ENCODE measurements around the gene OLFML2A. TPM values are rescaled to one million over a fixed set of nuclear protein-coding genes. Genes with fewer than 3 reads are reported as not detected.
"Not testable (repeated sequence)": the region's sequence is repeated elsewhere in the genome, so short reads cannot be mapped to it uniquely, and the experiment has no call there.

Gene OLFML2A
- total RNA-seq, 1 experiment from 2014 or later = not detected

DNA sequence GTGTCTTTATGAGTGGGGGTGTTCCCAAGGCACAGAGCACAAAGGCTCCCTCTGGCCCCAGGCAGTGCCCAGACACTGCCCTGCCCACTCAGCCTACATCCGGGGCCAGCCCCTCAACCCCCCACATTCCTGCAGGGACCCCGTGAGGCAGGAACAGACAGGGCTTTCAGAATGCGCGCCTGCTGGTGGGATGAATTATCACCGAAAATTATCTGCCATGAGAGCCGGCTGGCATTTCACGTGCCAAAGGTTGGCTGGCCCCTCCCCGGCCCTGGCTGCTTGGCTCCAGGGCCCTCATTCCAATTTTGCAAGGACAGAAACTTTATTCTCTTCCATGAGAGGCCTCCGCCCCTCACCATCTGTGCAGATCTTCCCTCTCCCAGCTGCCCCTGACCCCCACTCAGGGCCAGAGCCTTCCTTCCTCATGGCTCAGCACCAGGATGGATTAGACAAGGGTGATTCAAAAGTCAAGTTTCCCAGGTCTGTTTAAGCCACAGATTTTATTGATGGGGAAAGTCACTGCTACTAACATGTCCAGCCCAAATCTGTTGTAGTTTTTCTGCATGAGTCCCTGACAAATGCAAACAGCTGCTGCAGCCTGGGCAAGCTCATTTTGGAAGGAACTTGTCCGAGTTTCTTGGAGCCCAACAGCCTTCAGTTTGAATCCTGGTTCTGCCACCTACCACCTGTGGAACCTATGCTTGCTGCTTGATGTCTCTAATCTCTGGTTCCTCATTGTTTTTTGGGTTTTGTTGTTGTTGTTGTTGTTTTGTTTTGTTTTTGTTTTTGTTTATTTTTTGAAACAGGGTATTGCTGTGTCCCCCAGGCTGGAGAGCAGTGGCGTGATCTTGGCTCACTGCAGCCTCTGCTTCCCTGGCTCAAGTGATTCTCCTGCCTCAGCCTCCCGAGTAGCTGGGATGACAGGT is 44.0 kb downstream of the OLFML2A start:
- DNase-seq (ENCODE audit: low spot score) = no peak

DNA sequence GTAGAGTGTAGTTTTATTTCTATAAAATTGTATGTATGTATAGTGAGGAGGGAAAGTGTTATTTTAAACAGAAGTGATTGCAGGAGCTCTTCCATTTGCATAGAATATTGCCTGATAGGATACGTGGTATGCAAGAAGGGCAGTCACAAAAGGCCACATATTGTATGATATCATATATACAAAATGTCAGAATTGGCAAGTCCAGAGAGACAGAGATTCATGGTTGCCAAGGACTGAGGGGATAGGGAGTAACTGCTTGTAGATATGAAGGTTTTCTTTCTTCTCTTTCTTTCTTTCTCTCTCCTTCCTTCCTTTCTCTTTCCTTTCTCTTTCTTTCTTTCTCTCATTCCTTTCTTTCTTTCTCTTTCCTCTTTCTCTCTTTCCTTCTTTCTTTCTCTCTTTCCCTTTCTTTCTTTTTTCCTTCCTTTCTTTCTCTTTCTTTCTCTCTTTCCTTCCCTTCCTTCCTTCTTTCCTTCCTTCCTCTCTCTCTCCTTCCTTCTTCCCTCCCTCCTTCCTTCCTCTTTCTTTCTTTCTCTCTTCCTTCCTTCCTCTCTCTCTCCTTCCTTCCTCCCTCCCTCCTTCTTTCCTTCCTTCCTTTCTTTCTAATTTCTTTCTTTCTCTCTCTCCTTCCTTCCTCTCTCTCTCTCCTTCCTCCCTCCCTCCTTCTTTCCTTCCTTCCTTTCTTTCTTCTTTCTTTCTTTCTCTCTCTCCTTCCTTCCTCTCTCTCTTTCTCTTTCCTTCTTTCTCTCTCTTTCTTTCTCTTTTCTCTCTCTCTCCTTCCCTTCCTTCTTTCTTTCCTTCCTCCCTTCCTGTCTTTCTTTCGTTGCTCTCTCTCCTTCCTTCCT is 51.8 kb downstream of the OLFML2A start:
- DNase-seq (ENCODE audit: low spot score) = no peak

DNA sequence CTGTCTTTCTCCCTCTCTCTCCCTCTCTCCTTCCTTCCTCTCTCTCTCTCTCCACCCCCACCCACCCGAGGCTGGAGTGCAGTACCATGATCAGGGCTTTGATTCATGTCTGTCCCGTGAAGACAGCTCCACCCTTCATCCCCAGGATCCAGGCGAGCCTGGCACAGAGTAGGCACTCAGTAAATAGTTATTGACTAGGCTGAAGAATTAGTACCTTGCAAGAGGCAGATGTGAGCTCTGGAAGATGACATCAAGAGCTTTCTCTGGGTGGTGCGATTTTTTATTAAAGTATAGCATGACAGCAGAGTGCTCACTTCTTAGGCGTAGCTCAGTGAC is 52.4 kb downstream of the OLFML2A start:
- DNase-seq (ENCODE audit: low spot score) = peak; percentile 14

DNA sequence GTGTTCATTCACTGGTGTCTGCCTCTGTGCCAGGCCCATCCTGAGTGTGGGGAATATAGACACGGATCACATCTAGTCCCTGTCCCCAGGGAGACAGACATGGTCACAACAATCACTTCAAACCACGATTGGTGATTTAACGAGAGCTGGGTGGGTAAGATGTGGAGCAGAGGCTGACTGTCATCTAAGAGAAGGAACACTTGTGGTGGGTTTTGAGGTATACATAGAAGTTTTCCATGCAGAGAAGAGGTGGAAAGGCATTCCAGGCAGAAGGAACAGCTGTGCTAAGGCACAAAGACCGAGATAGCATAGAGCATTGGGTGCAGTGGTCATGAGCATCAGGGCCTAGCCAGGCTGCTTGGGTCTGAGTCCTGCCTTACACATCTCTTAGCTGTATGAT is 53.7 kb downstream of the OLFML2A start:
- no peak for DNase-seq (ENCODE audit: low spot score)

DNA sequence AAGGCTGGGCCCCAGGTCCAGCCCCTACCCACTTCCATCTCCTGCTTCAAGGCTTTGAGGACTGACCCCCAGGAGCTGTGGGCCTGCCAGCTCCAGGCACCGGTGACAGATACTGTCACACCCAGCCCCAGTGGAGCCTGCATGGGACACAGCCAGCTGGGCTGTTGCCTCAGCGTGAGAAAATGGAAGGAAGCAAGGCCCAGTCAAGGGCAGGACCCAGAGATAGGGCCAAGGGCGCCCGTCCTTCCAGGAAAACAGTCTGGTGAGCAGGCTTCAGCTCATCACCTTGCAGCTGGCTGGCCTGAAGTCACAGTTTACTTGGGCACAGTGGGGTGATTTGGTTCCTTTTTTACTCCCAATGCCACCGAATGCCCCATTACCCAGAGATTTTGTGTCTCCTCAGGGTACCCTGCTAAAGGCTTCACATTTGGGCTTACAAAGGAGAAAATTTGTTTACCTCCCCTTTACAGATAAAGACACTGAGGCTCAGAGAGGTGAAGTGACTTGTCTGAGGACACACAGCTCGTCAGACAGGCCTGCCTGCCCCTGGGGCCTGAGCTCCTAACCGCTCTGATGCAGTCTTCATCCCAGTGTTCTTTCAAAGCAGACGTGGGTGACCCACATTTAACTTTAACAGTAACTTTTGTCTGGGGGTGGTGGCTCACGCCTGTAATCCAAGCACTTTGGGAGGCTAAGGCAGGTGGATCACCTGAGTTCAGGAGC is 54.9 kb downstream of the OLFML2A start:
- DNase-seq (ENCODE audit: low spot score) = no peak

DNA sequence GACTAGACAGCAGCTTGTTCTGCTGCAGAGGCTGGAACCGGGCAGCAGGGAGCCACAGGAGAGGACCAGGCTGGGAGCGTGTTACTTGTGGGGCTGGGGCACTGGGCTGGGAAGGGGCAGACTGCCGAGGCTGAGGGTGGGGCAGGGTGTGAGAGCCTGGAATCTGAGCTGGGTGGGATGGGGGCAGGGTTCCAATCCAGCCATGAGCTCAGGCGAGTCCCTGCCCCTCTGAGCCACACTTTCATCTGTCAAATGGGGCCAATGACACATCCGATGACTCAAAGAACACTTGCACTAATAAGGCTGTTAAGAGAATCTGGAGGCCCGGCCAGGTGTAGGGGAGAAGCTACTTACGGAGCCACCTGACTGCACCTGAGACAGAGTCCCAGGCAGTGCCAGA is 57.7 kb downstream of the OLFML2A start:
- DNase-seq (ENCODE audit: low spot score) = peak; percentile 68

DNA sequence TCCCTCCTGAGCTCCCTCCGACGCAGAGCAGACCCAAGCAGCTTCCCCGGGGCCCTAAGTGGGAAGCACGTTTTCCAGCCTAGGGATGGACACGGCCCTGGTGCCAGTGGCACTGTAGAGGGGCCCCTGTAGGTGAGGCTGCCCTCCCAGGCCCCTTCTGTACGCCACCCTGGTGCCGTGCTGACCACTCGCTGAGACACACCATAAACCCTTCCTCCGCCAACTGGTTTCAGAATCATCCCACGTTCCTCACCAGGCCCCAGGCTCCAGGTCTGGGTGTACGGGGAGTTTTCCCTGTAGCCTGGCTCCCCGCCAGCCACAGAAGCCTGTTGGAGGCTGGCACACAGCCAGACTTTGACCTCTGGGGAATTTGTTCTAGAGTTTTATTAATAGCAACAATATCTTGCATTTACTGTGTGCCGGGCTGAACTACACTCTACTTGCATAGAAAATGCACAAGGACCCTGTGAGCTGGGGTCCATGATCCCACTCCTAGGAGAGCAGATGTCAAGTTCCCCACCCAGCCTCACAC is 58.2 kb downstream of the OLFML2A start:
- peak; percentile 91 for DNase-seq (ENCODE audit: low spot score)

DNA sequence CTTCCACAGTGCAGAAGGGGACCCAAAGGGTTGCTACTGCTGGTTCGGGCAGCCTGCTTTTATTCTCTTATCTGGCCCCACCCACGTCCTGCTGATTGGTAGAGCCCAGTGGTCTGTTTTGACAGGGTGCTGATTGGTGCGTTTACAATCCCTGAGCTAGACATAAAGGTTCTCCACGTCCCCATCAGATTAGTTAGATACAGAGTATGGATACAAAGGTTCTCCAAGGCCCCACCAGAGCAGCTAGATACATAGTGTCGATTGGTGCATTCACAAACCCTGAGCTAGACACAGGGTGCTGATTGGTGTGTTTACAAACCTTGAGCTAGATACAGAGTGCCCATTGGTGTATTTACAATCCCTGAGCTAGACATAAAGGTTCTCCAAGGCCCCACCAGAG is 61.2 kb downstream of the OLFML2A start:
- DNase-seq (ENCODE audit: low spot score) = not testable (repeated sequence)

DNA sequence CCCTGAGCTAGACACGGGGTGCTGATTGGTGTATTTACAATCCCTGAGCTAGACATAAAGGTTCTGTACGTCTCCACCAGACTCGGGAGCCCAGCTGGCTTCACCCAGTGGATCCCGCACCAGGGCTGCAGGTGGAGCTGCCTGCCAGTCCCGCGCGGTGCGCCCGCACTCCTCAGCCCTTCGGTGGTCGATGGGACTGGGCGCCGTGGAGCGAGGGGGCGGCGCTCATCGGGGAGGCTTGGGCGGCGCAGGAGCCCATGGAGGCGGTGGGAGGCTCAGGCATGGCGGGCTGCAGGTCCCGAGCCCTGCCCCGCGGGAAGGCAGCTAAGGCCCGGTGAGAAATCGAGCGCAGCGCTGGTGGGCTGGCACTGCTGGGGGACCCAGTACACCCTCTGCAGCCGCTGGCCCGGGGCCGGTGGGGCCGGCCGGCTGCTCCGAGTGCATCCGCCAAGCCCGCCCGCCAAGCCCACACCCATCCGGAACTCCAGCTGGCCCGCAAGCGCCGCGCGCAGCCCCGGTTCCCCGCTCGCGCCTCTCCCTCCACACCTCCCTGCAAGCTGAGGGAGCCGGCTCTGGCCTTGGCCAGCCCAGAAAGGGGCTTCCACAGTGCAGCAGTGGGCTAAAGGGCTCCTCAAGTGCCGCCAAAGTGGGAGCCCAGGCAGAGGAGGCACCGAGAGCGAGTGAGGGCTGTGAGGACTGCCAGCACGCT is 61.8 kb downstream of the OLFML2A start:
- not testable (repeated sequence) for DNase-seq (ENCODE audit: low spot score)

DNA sequence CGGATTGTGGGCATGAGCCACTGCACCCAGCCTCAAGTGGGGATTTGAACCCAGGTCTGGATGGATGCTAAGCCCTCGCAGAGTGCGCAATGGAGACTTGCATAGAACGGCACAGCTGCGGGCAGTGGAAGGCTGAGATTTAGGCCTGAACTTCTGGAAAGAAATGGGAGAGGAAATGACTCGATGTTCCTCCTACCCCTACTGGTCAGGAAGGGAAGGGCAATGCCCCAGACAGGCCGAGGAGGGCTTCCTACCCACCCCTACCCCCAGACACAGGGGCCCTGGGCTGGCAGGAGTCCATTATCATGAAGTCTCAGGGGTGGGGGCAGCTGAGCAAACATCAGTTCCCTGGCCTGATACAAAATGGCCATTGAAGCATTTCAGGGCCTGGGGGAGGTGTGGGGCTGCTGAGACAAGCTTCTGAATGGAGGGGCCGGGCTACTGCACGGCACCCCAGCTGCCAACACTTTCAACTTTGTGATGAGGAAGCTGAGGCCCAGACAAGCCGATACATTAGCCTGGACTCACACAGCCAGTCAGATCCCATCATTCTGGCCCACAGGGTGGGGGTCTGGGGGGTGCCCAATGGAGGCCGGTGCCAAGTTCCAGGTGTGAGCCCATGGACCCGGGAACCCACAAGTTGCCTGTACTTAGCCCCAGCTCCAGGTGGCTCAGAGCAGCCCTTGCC is 62.8 kb downstream of the OLFML2A start:
- DNase-seq (ENCODE audit: low spot score) = no peak

DNA sequence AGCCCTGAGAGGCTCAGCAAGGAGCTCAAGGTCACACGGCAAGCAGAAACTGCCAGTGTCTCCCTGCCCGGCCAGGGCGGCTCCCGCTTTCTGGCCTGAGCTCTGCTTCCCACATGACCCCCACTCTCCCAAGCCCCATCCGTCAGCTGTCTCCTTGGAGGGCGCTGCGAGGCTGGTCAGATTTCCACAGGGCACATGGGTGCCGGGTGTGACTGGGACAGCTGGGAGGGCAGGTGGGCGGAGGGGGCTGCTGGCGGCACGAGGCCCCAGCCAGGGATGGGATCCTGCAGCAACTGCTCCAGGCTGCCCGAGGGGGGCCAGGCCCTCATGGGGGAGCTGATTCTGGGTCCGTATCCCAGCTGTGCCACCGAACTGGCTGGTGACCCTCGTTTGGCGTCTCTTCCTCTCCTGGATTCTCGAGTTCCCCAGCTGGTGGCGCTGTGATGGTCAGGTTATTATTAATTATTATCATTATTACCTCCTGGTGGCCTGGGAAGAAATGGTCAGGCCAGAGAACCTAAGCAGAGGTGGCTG is 63.4 kb downstream of the OLFML2A start:
- DNase-seq (ENCODE audit: low spot score) = no peak

DNA sequence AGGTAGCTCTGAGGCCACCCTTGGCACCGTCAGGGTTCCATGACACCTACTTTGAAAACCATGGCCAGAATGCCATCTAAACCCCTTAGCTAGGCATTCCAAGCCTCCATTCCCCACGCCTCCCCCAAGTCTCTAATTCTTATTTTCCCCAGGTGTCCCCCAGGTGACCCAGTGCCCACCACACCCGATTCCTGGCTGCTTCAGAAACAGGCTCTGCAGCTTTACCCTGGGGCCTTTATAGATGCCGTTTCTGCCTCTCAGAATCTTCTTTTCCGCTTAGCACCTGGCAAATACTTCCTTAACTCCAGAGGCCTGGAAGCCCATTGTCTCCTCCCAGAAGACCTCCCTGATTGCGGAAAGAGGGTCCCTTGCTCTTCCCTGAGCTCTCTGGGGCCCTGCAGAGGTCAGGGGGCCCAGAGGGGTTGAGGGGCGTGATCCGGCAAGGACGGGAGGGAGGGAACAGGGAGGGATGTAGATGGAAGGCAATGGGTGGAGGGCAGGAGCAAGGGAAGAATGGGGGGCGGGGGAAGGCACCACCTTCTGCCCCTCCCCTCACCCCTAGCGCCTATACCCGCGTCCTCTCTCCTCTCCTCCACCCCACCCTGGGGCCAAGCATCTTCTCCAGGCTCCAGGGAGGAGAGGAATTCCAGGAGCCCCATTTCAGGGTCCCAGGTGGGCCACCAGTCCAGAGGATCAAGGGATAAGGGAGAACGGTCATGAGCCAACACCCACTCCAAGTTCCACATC is 64.3 kb downstream of the OLFML2A start:
- no peak for DNase-seq (ENCODE audit: low spot score)

DNA sequence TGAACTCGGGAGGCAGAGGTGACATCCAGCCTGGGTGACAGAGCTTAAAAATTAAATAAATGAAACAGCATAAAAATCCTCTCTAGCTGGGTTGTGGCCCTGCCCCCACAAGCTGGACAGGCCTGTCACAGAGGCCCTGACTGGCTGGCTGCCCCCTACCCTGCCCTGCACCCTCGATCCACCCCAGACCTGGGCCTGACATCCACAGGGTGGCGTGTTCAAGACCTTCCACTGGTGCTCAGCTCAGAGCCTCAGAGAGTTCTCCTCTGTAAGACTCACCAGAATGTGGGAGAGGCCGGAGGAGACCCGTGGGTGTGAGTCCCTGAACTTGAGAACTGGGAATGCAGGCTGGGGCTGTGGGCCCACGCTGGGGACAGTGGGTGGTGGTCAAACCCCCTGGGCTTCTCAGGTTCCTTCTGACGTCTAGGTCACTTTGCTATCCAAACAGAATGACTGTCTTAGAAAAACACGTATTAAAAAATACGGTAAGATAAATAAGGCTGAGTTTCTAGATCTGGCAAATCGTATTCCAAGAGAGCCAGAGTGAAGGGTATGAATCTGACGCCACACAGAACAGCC is 66.6 kb downstream of the OLFML2A start:
- DNase-seq (ENCODE audit: low spot score) = no peak

DNA sequence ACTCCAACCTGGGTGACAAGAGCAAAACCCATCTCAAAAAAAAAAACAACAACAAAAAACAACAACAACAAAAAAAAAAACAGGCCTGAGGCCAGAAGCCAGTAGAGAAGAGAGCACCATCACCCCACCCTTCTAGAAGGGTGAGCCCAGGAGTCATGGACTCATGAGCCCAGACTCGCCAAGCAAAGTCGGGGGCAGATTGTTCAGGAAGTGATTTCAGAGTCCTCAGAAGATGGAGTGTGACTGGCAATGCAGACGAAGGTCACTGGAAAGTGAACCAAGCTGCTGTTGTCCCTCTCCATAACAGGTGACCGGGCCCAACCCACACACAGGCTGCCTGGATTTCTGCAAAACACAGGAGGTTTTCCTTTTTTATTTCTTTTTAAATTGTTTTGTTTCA is 67.4 kb downstream of the OLFML2A start:
- DNase-seq (ENCODE audit: low spot score) = no peak

DNA sequence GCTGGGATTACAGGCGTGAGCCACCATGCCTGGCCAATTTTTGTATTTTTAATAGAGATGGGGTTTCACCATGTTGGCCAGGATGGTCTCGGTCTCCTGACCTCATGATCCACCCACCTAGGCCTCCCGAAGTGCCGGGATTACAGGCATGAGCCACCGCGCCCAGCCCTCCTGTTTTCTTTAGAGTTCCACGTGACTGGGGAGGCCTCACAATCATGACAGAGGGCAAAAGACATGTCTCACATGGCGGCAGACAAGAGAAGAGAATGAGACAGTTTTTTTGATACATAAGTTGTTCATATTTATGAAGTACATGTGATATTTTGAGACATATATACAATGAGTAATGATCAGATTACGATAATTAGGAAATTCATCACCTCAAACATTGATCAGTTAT is 69.5 kb downstream of the OLFML2A start:
- DNase-seq (ENCODE audit: low spot score) = not testable (repeated sequence)

DNA sequence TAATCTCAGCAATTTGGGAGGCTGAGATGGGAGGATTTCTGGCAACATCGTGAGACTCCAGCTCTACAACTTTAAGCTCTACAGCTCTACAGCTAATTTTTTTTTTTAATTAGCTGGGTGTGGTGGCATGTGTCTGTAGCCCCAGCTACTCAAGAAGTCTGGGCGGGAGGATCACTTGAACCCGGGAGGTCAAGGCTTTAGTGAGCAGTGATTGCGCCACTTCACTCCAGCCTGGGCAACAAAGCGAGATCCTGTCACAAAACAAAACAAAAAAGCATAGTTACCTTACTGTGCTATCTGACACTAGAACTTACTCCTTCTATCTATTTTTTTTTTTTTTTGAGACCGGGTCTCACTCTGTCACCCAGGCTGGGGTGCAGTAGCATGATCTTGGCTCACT is 70.0 kb downstream of the OLFML2A start:
- DNase-seq (ENCODE audit: low spot score) = no peak

DNA sequence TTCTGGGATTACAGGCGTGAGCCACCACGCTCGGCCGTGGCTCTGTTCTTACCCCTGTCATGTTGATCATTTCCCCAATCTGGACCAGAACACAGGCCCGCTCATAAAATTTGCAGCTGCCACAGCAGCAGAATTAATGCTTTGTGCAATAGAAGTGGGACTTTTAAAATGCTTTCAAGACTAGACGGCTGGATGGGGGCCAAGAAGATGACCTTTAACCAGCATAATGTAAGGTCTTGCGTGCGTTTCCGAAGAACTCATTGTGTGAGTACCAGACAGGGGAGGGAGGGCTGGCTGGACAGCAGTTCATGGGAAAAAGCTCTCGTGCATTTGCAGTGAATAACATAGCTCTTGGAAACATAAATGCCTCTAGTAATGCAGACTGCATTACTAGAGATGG is 72.9 kb downstream of the OLFML2A start:
- peak; percentile 47 for DNase-seq (ENCODE audit: low spot score)

DNA sequence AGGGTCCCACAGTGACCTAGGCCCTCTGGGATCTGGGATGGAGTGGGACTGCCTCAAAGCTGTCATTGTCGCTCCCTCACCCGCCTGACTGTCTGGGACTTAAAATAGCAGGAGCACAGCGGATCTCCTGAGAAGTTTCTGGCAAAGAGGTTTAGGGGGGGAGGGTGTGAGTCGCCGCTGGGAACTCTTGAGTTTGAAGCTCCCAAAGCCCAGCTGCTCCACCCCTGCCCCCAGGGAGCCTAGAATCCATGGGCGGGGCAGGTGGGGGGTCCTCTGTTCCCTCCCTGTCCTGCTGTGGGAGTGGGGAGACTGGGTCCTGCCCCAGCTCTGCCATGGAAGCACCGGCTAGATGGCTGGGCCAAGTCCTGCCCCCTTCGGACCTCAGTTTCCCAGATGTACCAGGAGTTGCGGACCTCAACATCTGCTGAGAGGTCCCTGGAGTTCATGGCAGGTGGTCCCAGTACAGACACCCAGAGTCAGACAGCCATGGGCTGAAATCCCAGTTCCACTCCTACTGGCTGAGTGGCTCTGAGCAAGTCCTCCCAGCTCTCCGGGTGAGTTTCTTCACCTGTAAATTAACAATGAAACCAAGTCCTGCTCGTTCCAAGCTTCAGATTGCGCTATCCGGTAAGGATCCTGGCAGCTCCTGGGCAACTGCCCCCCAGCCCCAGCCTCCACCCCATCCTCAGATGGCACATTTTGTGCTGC is 75.3 kb downstream of the OLFML2A start:
- no peak for DNase-seq (ENCODE audit: low spot score)

Data from HT-29 (cell line).